Fibroblast of the aortic adventitia (primary cell): ENCODE data around the gene CFAP126. TPM values are rescaled to one million over a fixed set of nuclear protein-coding genes. Genes with fewer than 3 reads are reported as not detected.
A peak's percentile ranks its signal among the peaks of the same experiment; 100 is the strongest.
"Not testable (repeated sequence)": the region's sequence is repeated elsewhere in the genome, so short reads cannot be mapped to it uniquely, and the experiment has no call there.

ENCODE experiments used
- DNase-seq: peaks from one replicate; pipeline ENCODE4 v3.0.0-alpha.2; 2010; ENCODE audit warnings: low read depth
- H3K4me3 ChIP-seq: 2 replicates; pipeline ENCODE4 v1.5.1; 2011; ENCODE audit warnings: low read depth, mild to moderate bottlenecking, control low read depth, low read length, moderate library complexity
- CTCF ChIP-seq: IDR thresholded peaks from 2 replicates; pipeline ENCODE4 v1.5.1; 2011; ENCODE audit warnings: mild to moderate bottlenecking, low read length, control low read depth, inconsistent platforms; ENCODE audit not compliant: insufficient read depth
- total RNA-seq: library from RNA; depleted of rRNA; stranded (reverse); fragments of >200 nt; gene quantifications from 2 replicates; pipeline ENCODE4 v1.2.3, GENCODE V29; 2012; ENCODE audit warnings: low replicate concordance

The CFAP126 gene
- total RNA-seq, 1 donor, result not detected

GRCh38 chr1:161350671-161351070 lies 17.0 kb downstream of the CFAP126 start:
- DNase-seq, result no peak
- no peak for TF ChIP-seq CTCF
- H3K4me3 ChIP-seq, result no peak overlapping the region

- TF ChIP-seq CTCF, result no peak
- no peak for DNase-seq
- H3K4me3 ChIP-seq, result no peak overlapping the region
These were observed 24.9 kb downstream of the CFAP126 start for GRCh38 chr1:161342821-161343220.

GRCh38 chr1:161342177-161342576 lies 25.5 kb downstream of the CFAP126 start:
- DNase-seq, result no peak
- H3K4me3 ChIP-seq, result no peak overlapping the region
- no peak for TF ChIP-seq CTCF

GRCh38 chr1:161335796-161336195 lies 31.9 kb downstream of the CFAP126 start:
- no peak overlapping the region for H3K4me3 ChIP-seq
- peak; percentile 25 for DNase-seq
- TF ChIP-seq CTCF, result no peak

GRCh38 chr1:161333166-161333565 lies 34.5 kb downstream of the CFAP126 start:
- H3K4me3 ChIP-seq, result no peak overlapping the region
- DNase-seq, result no peak
- TF ChIP-seq CTCF, result no peak

GRCh38 chr1:161330346-161330745 lies 37.3 kb downstream of the CFAP126 start:
- no peak for DNase-seq
- no peak overlapping the region for H3K4me3 ChIP-seq
- TF ChIP-seq CTCF, result no peak

GRCh38 chr1:161324020-161324419 lies 43.7 kb downstream of the CFAP126 start:
- H3K4me3 ChIP-seq, result no peak overlapping the region
- TF ChIP-seq CTCF, result no peak
- no peak for DNase-seq

GRCh38 chr1:161315841-161316674 lies 51.6 kb downstream of the CFAP126 start:
- H3K4me3 ChIP-seq, DNase-seq: not testable (repeated sequence)
